ENCODE measurements around the gene AKNA. TPM values are rescaled to one million over a fixed set of nuclear protein-coding genes. Genes with fewer than 3 reads are reported as not detected.

The AKNA gene
- total and polyA plus RNA-seq, 2 of the 8 experiments (the other 6 are each of a cell fraction or from before 2014, with no cell fraction given) = 21.0 to 27.4 TPM

DNA sequence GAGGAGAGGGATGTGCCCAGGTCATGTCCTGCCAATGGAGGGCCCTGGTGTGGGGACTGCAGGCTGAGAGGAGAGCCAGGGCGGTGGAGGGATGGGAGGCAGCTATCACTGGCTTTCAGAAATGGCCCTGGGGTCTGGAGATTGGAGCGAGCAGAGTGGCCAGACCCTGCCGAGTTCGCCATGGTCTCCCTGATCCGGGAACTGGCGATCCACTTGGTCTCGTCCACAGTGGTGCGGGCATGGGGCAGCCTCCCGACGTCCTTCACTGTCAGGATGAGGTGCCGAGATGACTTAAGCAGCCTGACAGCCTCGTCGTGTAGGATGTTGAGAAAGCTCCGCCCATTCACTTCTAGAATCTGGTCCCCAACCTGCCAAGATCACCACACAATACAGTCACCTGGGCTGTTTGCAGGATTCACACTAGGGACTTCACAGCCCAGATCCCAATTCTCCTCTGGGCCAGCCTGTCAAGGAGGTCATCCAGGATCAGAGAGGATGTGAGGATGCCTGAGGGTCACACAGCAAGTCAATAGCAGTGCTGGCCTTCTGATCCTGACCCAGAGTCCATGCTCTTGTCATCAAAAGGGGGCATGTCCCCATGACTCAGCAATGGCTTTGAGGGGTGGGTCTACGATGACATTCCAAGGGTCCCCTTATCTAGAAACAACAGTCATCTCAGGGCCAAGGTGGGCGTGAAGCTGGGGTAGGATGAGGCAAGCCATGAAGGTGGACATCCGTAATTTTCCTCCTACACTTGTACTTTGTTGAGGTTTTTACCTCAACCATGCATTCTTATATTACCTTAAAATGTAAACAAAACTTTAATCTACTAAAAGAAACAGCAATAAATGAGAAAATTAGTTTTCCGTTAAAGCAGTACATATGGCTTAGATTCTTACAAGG lies 38.5 kb upstream of the AKNA start:
- H3K27ac ChIP-seq (ENCODE audit: low read depth, low read length) = no peak overlapping the region
- H3K23ac ChIP-seq (ENCODE audit: insufficient read length) = no peak overlapping the region
- no peaks in the 10 kb centered on the region for H3K79me1 ChIP-seq (ENCODE audit: low read depth, low read length)
- no peak overlapping the region for H2AFZ ChIP-seq (ENCODE audit: low read length)
- peaks cover 0 to 9% (median 4%) of the 10 kb centered on the region in 4 experiments; a peak in 3 of 7 replicates for H3K4me1 ChIP-seq (replicated peaks in 1 of 4; ENCODE audit: control insufficient read depth in 3 of 4, insufficient read depth in 4 of 4, low read length in 3 of 4)
- no peak overlapping the region for H2BK120ac ChIP-seq (replicated peaks; ENCODE audit: low read depth, low read length)
- H2BK15ac ChIP-seq (ENCODE audit: low read length) = no peak overlapping the region
- ChIA-PET POLR2A (ENCODE audit: partially characterized antibody) (interaction anchor here (1.1 to 1.5 kb wide), 2 partner anchors 11 to 185 kb away, joined by 3 read pairs; partner anchors contain the start of gene TMEM268), CTCF (ENCODE audit: partially characterized antibody) (interaction anchor here (0.9 to 22.5 kb wide), 6 partner anchors 6 to 239 kb away, joined by 3 to 271 read pairs (median 42); partner anchors contain the start of gene WHRN)
- no peak overlapping the region for H3K18ac ChIP-seq (ENCODE audit: extremely low read depth, low read length)
- H4K20me1 ChIP-seq (replicated peaks in 1 of 2; ENCODE audit: control insufficient read depth in 1 of 2, insufficient read depth in 2 of 2, low read length in 2 of 2) = peaks cover 0 to 2% of the 10 kb centered on the region in 2 experiments
- no peaks in the 10 kb centered on the region for H3K36me3 ChIP-seq (ENCODE audit: control insufficient read depth in 2 of 4, insufficient read depth in 4 of 4, low read length in 3 of 4)
- H2AK5ac ChIP-seq (ENCODE audit: low read depth, low read length) = peak overlapping the region; percentile 15; the same call in 1 of the 2 replicates
- no peak overlapping the region for H3K9ac ChIP-seq (replicated peaks in 1 of 4; ENCODE audit: extremely low read depth in 1 of 4, low read depth in 3 of 4, low read length in 3 of 4)
- no peaks in the 10 kb centered on the region for H3K79me2 ChIP-seq (ENCODE audit: control insufficient read depth in 1 of 2, insufficient read depth in 2 of 2, low read length in 2 of 2)
- no peak overlapping the region for H2BK12ac ChIP-seq (ENCODE audit: low read depth, low read length)
- no peaks in the 10 kb centered on the region; a peak in 1 of 7 replicates for H3K27me3 ChIP-seq (replicated peaks in 1 of 4; ENCODE audit: control insufficient read depth in 3 of 4, extremely low read depth in 1 of 4, insufficient read depth in 3 of 4, low read length in 3 of 4)
- 80% methylated on average over 18 of the region's 18 CpGs; no CpG with 5 or more reads in 1 of the 2 experiments for WGBS, 2 experiments (ENCODE audit: extremely low coverage in 1 of 2, insufficient coverage in 1 of 2, insufficient read length in 1 of 2, insufficient replicate concordance in 2 of 2, low coverage in 1 of 2, low lambda C conversion rate in 2 of 2, missing lambda C conversion rate in 1 of 2)
- no peak overlapping the region for H4K5ac ChIP-seq (ENCODE audit: insufficient read length, low read depth, low read length)
- no peaks in the 10 kb centered on the region for H3K23me2 ChIP-seq (ENCODE audit: low read depth, low read length)
- no peak overlapping the region for H3K56ac ChIP-seq (replicated peaks; ENCODE audit: insufficient read length, low read depth, low read length)
- H3K4me2 ChIP-seq (ENCODE audit: insufficient read depth in 1 of 2, low read depth in 2 of 2, low read length in 2 of 2) = no peak overlapping the region; a peak in 1 of 4 replicates
- H3K14ac ChIP-seq (ENCODE audit: insufficient read length) = no peak overlapping the region
- no peak overlapping the region for H3K4ac ChIP-seq (replicated peaks; ENCODE audit: insufficient read length, low read depth, low read length)
- H4K8ac ChIP-seq (ENCODE audit: extremely low read depth, insufficient read depth, low read length) = no peak overlapping the region
- H4K91ac ChIP-seq (replicated peaks; ENCODE audit: insufficient read length, low read length) = no peak overlapping the region
- H2BK20ac ChIP-seq (ENCODE audit: low read length) = no peak overlapping the region
- no peaks in the 10 kb centered on the region for H3K9me3 ChIP-seq (ENCODE audit: insufficient read depth in 2 of 2, low read depth in 1 of 2, low read length in 1 of 2)
- H3K4me3 ChIP-seq (ENCODE audit: extremely low read depth in 1 of 4, insufficient read depth in 2 of 4, low read depth in 3 of 4, low read length in 4 of 4) = no peak overlapping the region
- DNase-seq (ENCODE audit: low read depth in 1 of 2, low spot score in 2 of 2) (no peak), FAIRE-seq (no peak)
- H2BK5ac ChIP-seq (ENCODE audit: low read depth, low read length) = no peak overlapping the region
- TF ChIP-seq TCF12 (IDR thresholded peaks at IDR 0.05; ENCODE audit: low read depth, low read length) (no peak), CHD2 (IDR thresholded peaks at IDR 0.05; ENCODE audit: low read length) (no peak), KDM4A (IDR thresholded peaks at IDR 0.05; ENCODE audit: low read depth, low read length, severe bottlenecking) (no peak), GTF2F1 (IDR thresholded peaks at IDR 0.05; ENCODE audit: borderline replicate concordance, low read depth, low read length) (no peak), TAF7 (optimal IDR thresholded peaks at IDR 0.05; ENCODE audit: borderline replicate concordance, low read depth, low read length) (no peak), EZH2 (IDR thresholded peaks at IDR 0.05; ENCODE audit: low read depth, low read length, severe bottlenecking) (no peak), POLR2A (IDR thresholded peaks at IDR 0.05; ENCODE audit: control extremely low read depth in 1 of 2, low read depth in 2 of 2, low read length in 2 of 2) (no peak)
